K562 (cell line): ENCODE results near the gene C1orf174. TPM values are rescaled to one million over a fixed set of nuclear protein-coding genes. Genes with fewer than 3 reads are reported as not detected.

Source experiments
- CBX5 ChIP-seq: IDR thresholded peaks from 2 replicates; pipeline ENCODE4 v1.6.1; 2014; ENCODE audit warnings: low read depth, borderline replicate concordance
- CHD2 ChIP-seq: IDR thresholded peaks from 2 replicates; pipeline ENCODE4 v1.6.1; 2011; ENCODE audit warnings: low read depth, low read length
- CTBP1 ChIP-seq: fragments of 450-650 bp; IDR thresholded peaks from 2 replicates; pipeline ENCODE4 v1.6.1; 2016; ENCODE audit warnings: borderline replicate concordance
- EGR1 ChIP-seq: fragments of 450-650 bp; conservative IDR thresholded peaks from 2 replicates; pipeline ENCODE4 v1.6.1; 2017; ENCODE audit warnings: mild to moderate bottlenecking
- GABPB2 ChIP-seq: fragments of 250-450 bp; sonication (Bioruptor Pico); conservative IDR thresholded peaks from 2 replicates; pipeline ENCODE4 v1.5.1; 2021; ENCODE audit warnings: mild to moderate bottlenecking
- HNRNPUL1 ChIP-seq: fragments of 200-400 bp; formaldehyde crosslinking; IDR thresholded peaks from 2 replicates; pipeline ENCODE4 v1.6.1; 2017; ENCODE audit warnings: low read length
- HSF4 ChIP-seq: fragments of 250-450 bp; sonication (Bioruptor Pico); IDR thresholded peaks from 2 replicates; pipeline ENCODE4 v2.1.2; 2022; ENCODE audit warnings: mild to moderate bottlenecking, moderate library complexity, borderline replicate concordance
- MTA3 ChIP-seq: fragments of 450-650 bp; formaldehyde crosslinking; IDR thresholded peaks from 2 replicates; pipeline ENCODE4 v1.6.1; 2017; ENCODE audit warnings: mild to moderate bottlenecking, borderline replicate concordance
- NELFE ChIP-seq: IDR thresholded peaks from 2 replicates; pipeline ENCODE4 v1.6.1; 2011; ENCODE audit warnings: mild to moderate bottlenecking; ENCODE audit not compliant: insufficient read depth, insufficient read length
- POLR3G ChIP-seq: IDR thresholded peaks from 2 replicates; pipeline ENCODE4 v1.6.1; 2011; ENCODE audit not compliant: insufficient read length, insufficient replicate concordance; ENCODE audit errors: extremely low read depth
- SAFB2 ChIP-seq: fragments of 200-400 bp; formaldehyde crosslinking; IDR thresholded peaks from 2 replicates; pipeline ENCODE4 v1.6.1; 2018; ENCODE audit warnings: borderline replicate concordance, low read length, low read depth, moderate library complexity; ENCODE audit not compliant: severe bottlenecking
- SMC3 ChIP-seq: conservative IDR thresholded peaks from 2 replicates; pipeline ENCODE4 v1.6.1; 2011; ENCODE audit warnings: low read depth, low read length, improper control_type of control experiment; ENCODE audit not compliant: insufficient read depth
- SREBF2 ChIP-seq: sonication (generic); formaldehyde crosslinking; IDR thresholded peaks from 2 replicates; pipeline ENCODE4 v1.4.0; 2020; ENCODE audit warnings: mild to moderate bottlenecking, missing genetic modification reagents
- ZFP36 ChIP-seq: fragments of 150-350 bp; IDR thresholded peaks from 2 replicates; pipeline ENCODE4 v1.6.1; 2018; ENCODE audit warnings: low read length, low read depth; ENCODE audit not compliant: partially characterized antibody
- ZNF589 ChIP-seq: fragments of 200-800 bp; sonication (Bioruptor generic); IDR thresholded peaks from 2 replicates; pipeline ENCODE4 v1.6.1; 2016; ENCODE audit warnings: low read depth, missing genetic modification characterization, missing compliant biosample characterization
- ZNF778 ChIP-seq: fragments of 450-650 bp; formaldehyde crosslinking; IDR thresholded peaks from 2 replicates; pipeline ENCODE4 v1.4.0; 2020; ENCODE audit warnings: mild to moderate bottlenecking, moderate library complexity
- polyA plus RNA-seq, 8 experiments: library from polyadenylated mRNA; depleted of rRNA in 4 of 8; stranded (reverse) in 5 of 8; unstranded in 3 of 8; fragments of >200 nt; fragmentation: Nextera tagmentation in 2 of 8; fragmentation: Illumina TruSeq in 1 of 8; extraction: Ambion mirVana in 2 of 8; extraction: Trizol in 1 of 8; gene quantifications; 2 replicates each; pipeline versions ENCODE4 v1.2.1 to v1.2.3, GENCODE V29; 2011 to 2014; ENCODE audit warnings: inconsistent platforms in 1 of 8, missing spikeins in 1 of 8
- total RNA-seq, 7 experiments: library from RNA; depleted of rRNA in 6 of 7; stranded (reverse); fragments of >200 nt in 6 of 7; fragmentation: Illumina TruSeq in 2 of 7; extraction: Trizol in 2 of 7; gene quantifications; 2 replicates each; pipeline versions ENCODE4 v1.2.1 to v1.2.3, GENCODE V29; 2011 to 2021; ENCODE audit warnings: low replicate concordance in 1 of 7
- TF ChIP-seq, protein P1 (sequence below): IDR thresholded peaks from 2 replicates; pipeline ENCODE4 v1.6.1; 2016; ENCODE audit warnings: missing genetic modification characterization, missing compliant biosample characterization
- TF ChIP-seq, protein P2 (sequence below): fragments of 450-650 bp; IDR thresholded peaks from one replicate; pipeline ENCODE4 v1.6.1; 2018; ENCODE audit warnings: mild to moderate bottlenecking, moderate library complexity; ENCODE audit not compliant: partially characterized antibody
- TF ChIP-seq, protein P3 (sequence below): fragments of 250-450 bp; sonication (Bioruptor Pico); IDR thresholded peaks from 2 replicates; pipeline ENCODE4 v1.6.1; 2021; ENCODE audit warnings: mild to moderate bottlenecking
- TF ChIP-seq, protein P4 (sequence below): sonication (generic); formaldehyde crosslinking; IDR thresholded peaks from 2 replicates; pipeline ENCODE4 v1.8.0; 2022; ENCODE audit warnings: mild to moderate bottlenecking, missing genetic modification reagents
- TF ChIP-seq, protein P5 (sequence below): sonication (generic); formaldehyde crosslinking; IDR thresholded peaks from 2 replicates; pipeline ENCODE4 v1.8.1; 2023; ENCODE audit warnings: mild to moderate bottlenecking, missing genetic modification reagents, moderate library complexity

C1orf174 gene
- total and polyA plus RNA-seq, 9 of the 15 experiments (the other 6 are each of a cell fraction or from before 2014, with no cell fraction given): 38.5 to 64.9 (median 45.4) TPM

DNA sequence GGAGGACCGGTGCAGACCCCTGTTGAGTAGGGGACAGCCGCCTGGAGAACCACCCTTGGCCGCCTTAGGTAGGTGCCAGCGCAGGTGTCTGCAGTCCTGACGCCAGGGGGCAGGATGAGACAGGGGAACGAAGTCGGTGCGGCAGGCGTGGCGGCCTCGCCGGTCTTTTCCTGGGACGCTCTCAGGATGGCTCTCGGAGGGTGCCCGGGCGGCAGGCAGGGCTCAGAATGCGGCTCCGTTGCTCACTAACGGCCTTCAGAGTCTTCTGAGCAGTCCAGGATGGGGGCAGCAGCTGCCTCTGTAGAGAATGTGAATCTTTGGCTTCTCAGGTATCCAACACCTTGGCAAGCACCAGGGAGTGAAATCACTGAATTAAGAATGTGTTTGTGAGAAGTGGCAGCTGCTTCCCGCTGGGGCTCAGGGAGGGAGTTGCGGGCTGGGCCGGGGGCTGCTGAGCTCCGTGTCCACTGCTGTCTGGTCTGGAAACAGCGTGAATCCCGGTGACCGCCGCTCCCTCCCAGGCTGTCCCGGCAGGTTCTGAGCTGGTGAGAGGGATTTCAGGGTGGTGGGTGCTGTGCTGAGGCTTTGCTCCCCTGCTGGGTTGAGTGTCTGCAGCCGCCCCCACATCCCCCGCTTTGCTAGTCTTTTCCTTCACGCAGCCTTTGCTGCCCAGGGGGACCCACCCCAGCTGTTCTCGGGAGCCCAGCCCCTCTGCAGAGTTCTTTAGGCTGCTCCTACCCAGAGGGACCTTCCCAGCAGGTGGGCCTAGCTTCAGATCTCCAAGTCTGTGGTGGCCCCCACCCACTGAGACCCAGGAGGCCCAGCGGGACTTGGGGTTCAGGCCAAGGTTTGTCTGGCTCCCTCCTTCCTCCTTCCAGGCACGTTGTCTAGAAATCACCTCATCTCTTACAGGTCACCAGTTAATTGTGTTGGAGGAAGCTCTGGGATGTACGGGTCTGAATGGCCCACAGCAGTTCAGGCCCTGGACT is 11.1 kb upstream of the C1orf174 start (continued):
- TF ChIP-seq, protein P1, sequence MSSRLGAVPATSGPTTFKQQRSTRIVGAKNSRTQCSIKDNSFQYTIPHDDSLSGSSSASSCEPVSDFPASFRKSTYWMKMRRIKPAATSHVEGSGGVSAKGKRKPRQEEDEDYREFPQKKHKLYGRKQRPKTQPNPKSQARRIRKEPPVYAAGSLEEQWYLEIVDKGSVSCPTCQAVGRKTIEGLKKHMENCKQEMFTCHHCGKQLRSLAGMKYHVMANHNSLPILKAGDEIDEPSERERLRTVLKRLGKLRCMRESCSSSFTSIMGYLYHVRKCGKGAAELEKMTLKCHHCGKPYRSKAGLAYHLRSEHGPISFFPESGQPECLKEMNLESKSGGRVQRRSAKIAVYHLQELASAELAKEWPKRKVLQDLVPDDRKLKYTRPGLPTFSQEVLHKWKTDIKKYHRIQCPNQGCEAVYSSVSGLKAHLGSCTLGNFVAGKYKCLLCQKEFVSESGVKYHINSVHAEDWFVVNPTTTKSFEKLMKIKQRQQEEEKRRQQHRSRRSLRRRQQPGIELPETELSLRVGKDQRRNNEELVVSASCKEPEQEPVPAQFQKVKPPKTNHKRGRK (tag): no peak
- TF ChIP-seq GABPB2 (CRISPR knock-in tag) (no peak), HNRNPUL1 (no peak), SAFB2 (no peak), SREBF2 (CRISPR knock-in tag) (no peak), CBX5 (0 out of 2 replicates have a peak, but pooled peaks have one; percentile 45), ZFP36 (no peak), EGR1 (no peak), NELFE (no peak), HSF4 (CRISPR knock-in tag) (no peak), POLR3G (no peak), SMC3 (peak; percentile 93), ZNF778 (CRISPR knock-in tag) (no peak), MTA3 (no peak), CHD2 (0 out of 2 replicates have a peak, but pooled peaks have one; percentile 15), CTBP1 (peak; percentile 34; the same call in 1 of the 2 replicates), ZNF589 (CRISPR knock-in tag) (no peak)
- TF ChIP-seq, protein P2, sequence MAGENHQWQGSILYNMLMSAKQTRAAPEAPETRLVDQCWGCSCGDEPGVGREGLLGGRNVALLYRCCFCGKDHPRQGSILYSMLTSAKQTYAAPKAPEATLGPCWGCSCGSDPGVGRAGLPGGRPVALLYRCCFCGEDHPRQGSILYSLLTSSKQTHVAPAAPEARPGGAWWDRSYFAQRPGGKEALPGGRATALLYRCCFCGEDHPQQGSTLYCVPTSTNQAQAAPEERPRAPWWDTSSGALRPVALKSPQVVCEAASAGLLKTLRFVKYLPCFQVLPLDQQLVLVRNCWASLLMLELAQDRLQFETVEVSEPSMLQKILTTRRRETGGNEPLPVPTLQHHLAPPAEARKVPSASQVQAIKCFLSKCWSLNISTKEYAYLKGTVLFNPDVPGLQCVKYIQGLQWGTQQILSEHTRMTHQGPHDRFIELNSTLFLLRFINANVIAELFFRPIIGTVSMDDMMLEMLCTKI: no peak
- TF ChIP-seq, protein P3, sequence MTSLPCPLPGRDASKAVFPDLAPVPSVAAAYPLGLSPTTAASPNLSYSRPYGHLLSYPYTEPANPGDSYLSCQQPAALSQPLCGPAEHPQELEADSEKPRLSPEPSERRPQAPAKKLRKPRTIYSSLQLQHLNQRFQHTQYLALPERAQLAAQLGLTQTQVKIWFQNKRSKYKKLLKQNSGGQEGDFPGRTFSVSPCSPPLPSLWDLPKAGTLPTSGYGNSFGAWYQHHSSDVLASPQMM: no peak
- TF ChIP-seq, protein P4, sequence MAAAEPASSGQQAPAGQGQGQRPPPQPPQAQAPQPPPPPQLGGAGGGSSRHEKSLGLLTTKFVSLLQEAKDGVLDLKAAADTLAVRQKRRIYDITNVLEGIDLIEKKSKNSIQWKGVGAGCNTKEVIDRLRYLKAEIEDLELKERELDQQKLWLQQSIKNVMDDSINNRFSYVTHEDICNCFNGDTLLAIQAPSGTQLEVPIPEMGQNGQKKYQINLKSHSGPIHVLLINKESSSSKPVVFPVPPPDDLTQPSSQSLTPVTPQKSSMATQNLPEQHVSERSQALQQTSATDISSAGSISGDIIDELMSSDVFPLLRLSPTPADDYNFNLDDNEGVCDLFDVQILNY (CRISPR knock-in tag): no peak
- TF ChIP-seq, protein P5, sequence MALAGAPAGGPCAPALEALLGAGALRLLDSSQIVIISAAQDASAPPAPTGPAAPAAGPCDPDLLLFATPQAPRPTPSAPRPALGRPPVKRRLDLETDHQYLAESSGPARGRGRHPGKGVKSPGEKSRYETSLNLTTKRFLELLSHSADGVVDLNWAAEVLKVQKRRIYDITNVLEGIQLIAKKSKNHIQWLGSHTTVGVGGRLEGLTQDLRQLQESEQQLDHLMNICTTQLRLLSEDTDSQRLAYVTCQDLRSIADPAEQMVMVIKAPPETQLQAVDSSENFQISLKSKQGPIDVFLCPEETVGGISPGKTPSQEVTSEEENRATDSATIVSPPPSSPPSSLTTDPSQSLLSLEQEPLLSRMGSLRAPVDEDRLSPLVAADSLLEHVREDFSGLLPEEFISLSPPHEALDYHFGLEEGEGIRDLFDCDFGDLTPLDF (CRISPR knock-in tag): no peak
